ENCODE results near the gene SYT1. TPM values are rescaled to one million over a fixed set of nuclear protein-coding genes. Genes with fewer than 3 reads are reported as not detected.

Gene SYT1
- total and polyA plus RNA-seq, 7 donors, result 2.8 to 20.0 (median 10.6) TPM; not detected in 1

GRCh38 chr12:79057540-79057939, 193.0 kb downstream of the SYT1 start:
- Histone ChIP-seq H3K27me3 (no peaks in the 10 kb centered on the region), H3K4me3 (no peak overlapping the region), H3K36me3 (no peaks in the 10 kb centered on the region), H3K4me1 (no peaks in the 10 kb centered on the region), H3K27ac (no peak overlapping the region), H3K9me3 (no peaks in the 10 kb centered on the region)
- no peak for DNase-seq
- intact Hi-C loops (cut with DNase I), result no loop called here
- TF ChIP-seq POLR2A (IDR thresholded peaks at IDR 0.05) (no peak), EP300 (IDR thresholded peaks at IDR 0.05) (no peak)

GRCh38 chr12:79058342-79058741, 193.8 kb downstream of the SYT1 start:
- no peak overlapping the region for H3K27ac ChIP-seq
- no peaks in the 10 kb centered on the region for H3K27me3 ChIP-seq
- H3K36me3 ChIP-seq, result no peaks in the 10 kb centered on the region
- no peak for DNase-seq
- H3K4me1 ChIP-seq, result no peaks in the 10 kb centered on the region
- WGBS, 2 donors, result 68 to 74% methylated on average over 1 of the region's 1 CpG
- TF ChIP-seq POLR2AphosphoS5 (IDR thresholded peaks at IDR 0.05) (no peak), POLR2A (IDR thresholded peaks at IDR 0.05) (no peak), CTCF (IDR thresholded peaks at IDR 0.05) (no peak), EP300 (IDR thresholded peaks at IDR 0.05) (no peak)
- H3K9me3 ChIP-seq, result no peaks in the 10 kb centered on the region
- H3K4me3 ChIP-seq, result no peak overlapping the region
- intact Hi-C loops (cut with DNase I), result no loop called here

- TF ChIP-seq POLR2AphosphoS5 (IDR thresholded peaks at IDR 0.05) (no peak), POLR2A (IDR thresholded peaks at IDR 0.05) (no peak), EP300 (IDR thresholded peaks at IDR 0.05) (no peak), CTCF (IDR thresholded peaks at IDR 0.05) (no peak)
- Histone ChIP-seq H3K4me1 (no peaks in the 10 kb centered on the region), H3K27ac (no peak overlapping the region), H3K4me3 (no peak overlapping the region), H3K9me3 (no peaks in the 10 kb centered on the region), H3K36me3 (no peaks in the 10 kb centered on the region), H3K27me3 (no peaks in the 10 kb centered on the region)
- intact Hi-C loops (cut with DNase I), result no loop called here
- no peak for DNase-seq
Observed at GRCh38 chr12:79059557-79059956, 195.0 kb downstream of the SYT1 start.

GRCh38 chr12:79063258-79063657, 198.7 kb downstream of the SYT1 start:
- H3K4me1 ChIP-seq, result no peaks in the 10 kb centered on the region
- TF ChIP-seq CTCF (IDR thresholded peaks at IDR 0.05), result no peak
- no peak for TF ChIP-seq POLR2AphosphoS5 (IDR thresholded peaks at IDR 0.05)
- TF ChIP-seq EP300 (IDR thresholded peaks at IDR 0.05), result no peak
- TF ChIP-seq POLR2A (IDR thresholded peaks at IDR 0.05), result no peak
- no peaks in the 10 kb centered on the region for H3K27me3 ChIP-seq
- intact Hi-C loops (cut with DNase I), result no loop called here
- no peaks in the 10 kb centered on the region for H3K9me3 ChIP-seq
- 12 to 34% methylated on average over 1 of the region's 1 CpG for WGBS, 2 donors
- DNase-seq, result no peak
- no peak overlapping the region for H3K27ac ChIP-seq
- no peak overlapping the region for H3K4me3 ChIP-seq
- H3K36me3 ChIP-seq, result no peaks in the 10 kb centered on the region

GRCh38 chr12:79067977-79068376, 203.4 kb downstream of the SYT1 start:
- intact Hi-C loops (cut with DNase I), result no loop called here
- no peaks in the 10 kb centered on the region for H3K27me3 ChIP-seq
- H3K4me3 ChIP-seq, result no peak overlapping the region
- no peak overlapping the region for H3K27ac ChIP-seq
- DNase-seq, result no peak
- no peaks in the 10 kb centered on the region for H3K9me3 ChIP-seq
- H3K4me1 ChIP-seq, result no peaks in the 10 kb centered on the region
- no peak for TF ChIP-seq POLR2AphosphoS5 (IDR thresholded peaks at IDR 0.05)
- TF ChIP-seq EP300 (IDR thresholded peaks at IDR 0.05), result no peak
- TF ChIP-seq POLR2A (IDR thresholded peaks at IDR 0.05), result no peak
- H3K36me3 ChIP-seq, result no peaks in the 10 kb centered on the region

- Histone ChIP-seq H3K9me3 (no peaks in the 10 kb centered on the region), H3K27ac (no peak overlapping the region), H3K27me3 (no peaks in the 10 kb centered on the region), H3K4me1 (no peaks in the 10 kb centered on the region), H3K36me3 (no peaks in the 10 kb centered on the region), H3K4me3 (no peak overlapping the region)
- TF ChIP-seq POLR2AphosphoS5 (IDR thresholded peaks at IDR 0.05) (no peak), EP300 (IDR thresholded peaks at IDR 0.05) (no peak), CTCF (IDR thresholded peaks at IDR 0.05) (no peak), POLR2A (IDR thresholded peaks at IDR 0.05) (no peak)
- intact Hi-C loops (cut with DNase I), result no loop called here
- no peak for DNase-seq
Observed at GRCh38 chr12:79069009-79069408, 204.4 kb downstream of the SYT1 start.

Measured in sigmoid colon (tissue), 7 donors.